PFSK-1 (cell line): Measurements from ENCODE around the gene RECQL5.

ENCODE experiments used
- REST ChIP-seq, 2 experiments: IDR thresholded peaks; 2 replicates each; pipeline versions ENCODE4 v1.6.1 to v1.8.0; 2011 to 2012; ENCODE audit warnings: low read depth in 2 of 2, low read length in 2 of 2, control low read depth in 1 of 2, inconsistent platforms in 1 of 2, mild to moderate bottlenecking in 1 of 2, moderate library complexity in 1 of 2; ENCODE audit not compliant: insufficient read depth in 1 of 2
- SIN3A ChIP-seq: IDR thresholded peaks from 2 replicates; pipeline ENCODE4 v1.6.1; 2012; ENCODE audit warnings: mild to moderate bottlenecking, low read length, moderate library complexity, borderline replicate concordance; ENCODE audit not compliant: insufficient read depth

GRCh38 chr17:75683583-75683982, 16.6 kb upstream of the RECQL5 start:
- TF ChIP-seq REST (IDR thresholded peaks at IDR 0.05; ENCODE audit: insufficient read depth in 1 of 2, low read depth in 2 of 2, low read length in 2 of 2) (no peak), SIN3A (no peak)
